HTERT RPE-1 (cell line): ENCODE results near the gene DCLK1.

ENCODE experiments used
- in situ Hi-C: fragments of 300-500 bp; cut with MboI; formaldehyde crosslinking; loops from 4 replicates; pipeline ENCODE4 v1.14.3; 2020; ENCODE audit warnings: low sequenced_read_pairs

The DCLK1 gene

GRCh38 chr13:35767256-35767976 lies 363.8 kb downstream of the DCLK1 start:
- in situ Hi-C loops, result no loop called here

GRCh38 chr13:35766663-35767062 lies 364.5 kb downstream of the DCLK1 start:
- in situ Hi-C loops, result no loop called here

- in situ Hi-C loops, result no loop called here
These were observed 365.2 kb downstream of the DCLK1 start for GRCh38 chr13:35765941-35766340.

- in situ Hi-C loops, result no loop called here
These were observed 365.8 kb downstream of the DCLK1 start for GRCh38 chr13:35765366-35765765.

DNA sequence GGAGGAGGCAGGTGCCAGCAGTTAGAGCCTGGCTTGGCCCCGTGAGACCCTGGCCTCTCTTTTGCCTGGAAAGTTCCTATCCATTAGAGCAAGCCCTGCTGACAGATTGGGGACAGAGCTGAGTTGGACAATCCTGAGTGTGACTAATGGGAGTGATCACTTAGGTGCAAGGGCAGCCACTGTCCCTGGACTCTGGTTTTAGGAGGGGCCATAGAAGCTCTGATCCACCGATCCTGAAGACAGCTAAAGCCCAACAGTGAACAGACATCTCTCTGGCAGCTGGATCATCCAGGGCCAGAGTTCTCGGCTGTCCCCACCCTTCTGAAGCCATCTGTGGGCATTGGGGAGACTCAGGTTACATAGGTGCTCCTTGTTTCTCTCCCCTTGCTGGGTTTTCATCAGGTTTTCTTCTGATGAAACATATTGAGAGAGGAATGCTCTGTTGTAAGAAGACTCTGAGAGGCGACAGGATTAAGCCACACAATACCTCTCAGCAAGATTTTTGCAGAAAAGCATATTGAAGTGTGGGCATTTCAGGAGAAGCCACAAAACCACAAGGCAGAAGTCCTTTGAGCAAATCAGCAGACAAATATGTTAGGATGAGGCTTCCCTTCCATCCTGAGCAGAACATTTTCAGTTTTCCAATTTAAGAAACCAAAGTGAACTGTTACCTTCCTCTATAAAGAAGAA lies 366.7 kb downstream of the DCLK1 start:
- in situ Hi-C loops, result no loop called here

GRCh38 chr13:35763782-35764123 lies 367.4 kb downstream of the DCLK1 start:
- in situ Hi-C loops, result no loop called here

DNA sequence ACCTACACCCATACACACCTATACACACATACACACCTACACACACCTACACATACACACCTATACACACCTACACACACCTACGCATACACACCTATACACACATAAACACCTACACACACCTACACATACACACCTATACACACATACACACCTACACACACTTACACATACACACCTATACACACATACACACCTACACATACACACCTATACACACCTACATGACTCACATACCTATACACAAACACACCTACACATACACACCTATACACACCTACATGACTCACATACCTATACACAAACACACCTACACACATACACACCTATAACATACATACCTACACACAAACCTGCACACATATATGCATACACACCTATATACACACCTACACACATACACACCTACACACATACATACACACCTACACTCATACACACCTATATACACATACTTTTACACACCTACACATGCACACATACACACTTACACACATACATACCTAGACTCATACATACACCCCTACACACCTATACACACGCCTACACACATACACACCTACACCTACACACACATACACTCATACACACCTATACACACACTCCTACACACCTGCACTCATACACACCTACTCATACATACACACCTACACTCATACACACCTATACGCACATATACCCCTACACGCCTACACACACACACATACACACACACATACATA lies 368.0 kb downstream of the DCLK1 start:
- in situ Hi-C loops, result no loop called here

DNA sequence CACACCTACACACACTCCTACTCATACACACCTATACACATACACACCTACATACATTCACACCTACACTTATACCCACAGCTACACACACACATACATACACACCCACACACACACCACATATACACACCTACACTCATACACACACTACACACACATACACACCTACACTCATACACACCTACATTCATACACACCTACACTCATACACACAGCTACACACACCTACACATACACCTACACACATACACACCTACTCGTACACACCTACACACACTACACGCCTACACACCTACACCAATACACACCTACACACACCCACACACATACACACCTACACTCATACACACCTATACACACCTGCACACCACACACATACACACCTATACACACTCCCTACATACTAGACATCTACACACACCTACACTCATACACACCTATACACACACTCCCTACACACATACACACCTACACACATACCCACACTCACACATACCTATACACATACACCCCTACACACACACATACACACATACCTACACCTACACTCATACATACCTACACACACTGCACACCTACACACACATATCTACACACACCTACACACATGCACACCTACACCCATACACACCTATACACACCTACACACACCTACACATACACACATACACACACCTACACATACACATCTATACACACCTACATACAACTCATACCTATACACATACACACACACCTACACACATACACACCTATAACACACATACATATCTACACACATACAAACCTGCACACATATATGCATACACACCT lies 369.5 kb downstream of the DCLK1 start:
- in situ Hi-C loops, result no loop called here

DNA sequence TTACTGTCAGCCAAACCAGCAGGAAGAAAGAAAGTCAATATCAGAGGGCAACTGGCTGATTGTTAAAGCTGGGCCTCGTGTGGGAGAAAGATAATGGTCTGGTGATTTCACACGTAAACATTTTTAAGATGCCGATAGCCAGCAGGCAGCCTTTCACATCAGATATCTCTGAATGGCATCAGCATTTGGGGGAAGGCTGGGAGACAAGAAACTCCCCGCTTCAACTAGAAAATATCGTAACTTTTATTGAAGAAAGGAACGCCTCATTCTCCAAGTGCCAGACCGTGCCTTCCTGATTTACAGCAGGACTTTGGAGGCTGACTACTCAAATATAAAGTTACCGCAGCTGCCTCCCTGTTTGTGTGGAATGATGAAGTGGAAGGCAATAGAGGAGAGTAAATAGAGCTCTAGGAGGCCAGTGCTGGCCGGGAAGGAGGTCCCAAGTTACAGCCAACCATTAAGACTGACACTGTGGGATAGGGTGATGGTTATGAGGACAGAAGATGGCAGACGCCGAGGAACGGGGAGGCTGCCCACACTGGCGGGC lies 370.4 kb downstream of the DCLK1 start:
- in situ Hi-C loops, result no loop called here

DNA sequence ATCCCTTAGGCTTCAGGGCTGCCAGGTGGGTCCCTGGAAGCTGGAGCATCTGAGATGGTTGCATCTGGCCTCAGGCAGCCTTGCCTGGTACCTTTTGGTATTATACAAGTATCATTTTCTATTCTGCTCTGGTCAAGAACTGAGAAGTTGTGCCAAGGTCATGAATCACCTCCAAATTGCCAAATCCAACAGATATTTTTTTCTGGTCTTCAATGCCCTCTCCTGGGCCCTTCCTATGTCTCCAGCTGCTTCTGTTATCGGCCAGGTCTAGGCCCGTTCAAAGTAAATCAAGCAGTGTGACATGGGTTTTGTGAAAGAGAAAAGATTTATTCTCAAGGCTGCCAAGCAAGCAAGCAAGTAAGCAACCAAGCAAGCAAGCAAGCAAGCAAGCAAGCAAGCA lies 383.6 kb downstream of the DCLK1 start:
- in situ Hi-C loops, result no loop called here

DNA sequence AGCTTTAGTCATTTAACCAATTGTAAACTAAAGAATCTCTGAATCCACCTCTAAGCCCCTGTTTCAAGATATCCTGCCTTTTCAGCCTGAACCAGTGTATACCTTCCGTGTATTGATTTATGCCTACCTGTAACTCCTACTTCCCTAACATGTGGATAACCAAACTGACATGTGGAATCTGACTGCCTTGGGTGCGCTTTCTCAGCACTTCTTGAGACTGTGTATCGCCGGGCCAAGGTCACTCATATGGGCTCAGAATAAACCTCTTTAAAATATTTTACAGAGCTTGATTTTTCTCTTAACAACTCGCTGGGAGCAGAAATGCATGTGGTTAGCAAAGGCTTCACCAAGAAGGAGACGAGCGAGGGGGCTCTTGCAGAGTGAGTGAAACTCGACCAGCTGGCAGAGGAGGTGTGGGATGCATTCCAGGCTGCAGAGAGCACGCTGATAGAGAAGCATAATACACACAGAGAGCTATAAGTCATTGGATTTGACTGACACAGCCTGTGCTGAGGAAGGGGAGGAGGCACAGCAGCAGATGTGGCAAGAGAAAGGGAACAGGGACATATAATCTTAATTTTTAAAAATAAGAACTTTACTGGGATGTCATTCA lies 386.5 kb downstream of the DCLK1 start:
- in situ Hi-C loops, result no loop called here

DNA sequence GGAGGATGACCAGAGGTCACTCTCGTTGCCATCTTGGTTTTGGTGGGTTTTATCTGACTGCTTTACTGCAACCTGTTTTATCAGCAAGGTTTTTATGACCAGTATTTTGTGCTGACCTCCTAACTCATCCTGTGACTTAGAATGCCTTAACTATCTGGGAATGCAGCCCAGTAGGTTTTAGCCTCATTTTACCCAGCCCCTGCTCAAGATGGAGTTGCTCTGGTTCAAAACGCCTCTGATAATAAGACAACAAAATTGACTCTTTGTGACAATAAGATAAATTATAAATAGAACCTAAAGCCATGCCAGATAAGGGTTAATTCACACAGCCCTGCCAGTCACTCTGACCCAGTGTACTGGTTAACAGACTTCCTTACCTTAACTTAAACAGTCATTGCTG lies 387.0 kb downstream of the DCLK1 start:
- in situ Hi-C loops, result no loop called here

GRCh38 chr13:35743165-35743564 lies 388.0 kb downstream of the DCLK1 start:
- in situ Hi-C loops, result no loop called here

GRCh38 chr13:35741657-35742056 lies 389.5 kb downstream of the DCLK1 start:
- in situ Hi-C loops, result no loop called here

DNA sequence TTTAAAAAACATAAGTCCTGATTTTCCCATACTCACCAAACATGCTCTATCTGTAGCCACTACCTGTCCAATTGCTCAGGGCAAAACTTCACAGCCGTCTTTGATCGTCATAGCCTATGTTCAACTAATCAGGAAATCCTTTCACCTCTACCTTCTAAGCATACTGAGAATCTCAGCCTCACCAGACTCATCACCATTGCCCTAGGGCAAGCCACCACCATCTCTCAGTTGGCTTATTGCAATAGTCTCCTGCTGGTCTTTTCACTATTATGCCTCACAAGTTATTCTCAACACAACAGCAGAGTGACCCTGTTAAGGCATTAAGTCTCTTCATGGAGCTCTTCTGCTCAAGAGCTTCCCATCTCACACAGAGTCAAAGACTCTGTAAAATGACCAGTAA lies 394.3 kb downstream of the DCLK1 start:
- in situ Hi-C loops, result no loop called here

DNA sequence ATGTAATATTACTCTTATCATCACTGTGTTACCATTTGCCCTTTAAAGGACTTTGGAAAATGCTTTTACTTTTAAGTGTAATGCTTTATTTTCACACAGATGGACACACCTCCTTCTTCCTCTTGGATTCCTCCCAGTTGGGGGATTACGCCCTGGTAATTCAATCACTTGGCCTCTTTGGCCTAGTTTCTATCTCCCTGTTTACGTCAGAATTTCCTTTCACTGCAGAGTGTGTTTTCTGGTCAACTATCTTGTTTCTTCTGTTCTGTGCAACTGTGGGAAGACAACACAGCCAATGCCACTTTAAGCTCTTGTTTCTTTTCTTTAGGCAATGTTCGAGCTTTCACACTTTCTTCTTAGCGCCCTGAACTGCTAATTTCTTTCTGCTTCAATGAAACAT lies 397.4 kb downstream of the DCLK1 start:
- in situ Hi-C loops, result no loop called here

- in situ Hi-C loops, result no loop called here
These were observed 398.6 kb downstream of the DCLK1 start for GRCh38 chr13:35732565-35732964.

GRCh38 chr13:35731471-35731870 lies 399.7 kb downstream of the DCLK1 start:
- in situ Hi-C loops, result no loop called here

DNA sequence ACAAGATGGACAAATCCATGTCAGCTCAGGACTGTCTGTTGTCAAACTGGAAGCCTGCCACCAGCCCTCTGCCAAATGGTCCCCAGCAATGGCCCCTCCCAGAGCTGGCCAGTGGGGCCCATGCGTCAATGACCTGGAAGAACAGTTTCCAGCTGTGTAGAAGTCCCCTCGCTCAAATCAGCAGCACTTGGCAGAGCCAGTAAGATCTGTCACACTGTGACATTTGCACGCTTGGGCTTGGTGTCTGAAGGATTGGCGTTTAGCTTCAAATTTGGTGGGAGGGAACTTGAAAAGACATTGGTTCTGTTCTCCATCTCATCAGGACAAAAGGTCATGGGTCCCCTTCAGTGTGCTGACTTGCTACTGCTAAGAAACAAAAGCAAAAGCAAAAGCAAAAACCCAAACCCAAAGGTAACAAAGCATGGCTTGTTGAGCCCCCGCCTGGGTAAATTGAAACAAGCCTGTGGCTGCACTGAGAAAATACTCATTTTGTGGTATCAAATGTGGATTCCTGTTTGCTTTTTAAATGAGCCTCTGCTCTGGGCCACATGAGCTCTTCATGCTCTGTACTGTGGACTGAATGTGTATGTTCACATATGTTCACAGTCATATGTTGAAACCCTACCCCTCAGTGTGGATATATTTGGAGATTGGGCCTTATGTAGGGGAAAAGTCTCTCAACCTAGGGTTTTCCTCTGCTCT lies 401.1 kb downstream of the DCLK1 start:
- in situ Hi-C loops, result no loop called here

DNA sequence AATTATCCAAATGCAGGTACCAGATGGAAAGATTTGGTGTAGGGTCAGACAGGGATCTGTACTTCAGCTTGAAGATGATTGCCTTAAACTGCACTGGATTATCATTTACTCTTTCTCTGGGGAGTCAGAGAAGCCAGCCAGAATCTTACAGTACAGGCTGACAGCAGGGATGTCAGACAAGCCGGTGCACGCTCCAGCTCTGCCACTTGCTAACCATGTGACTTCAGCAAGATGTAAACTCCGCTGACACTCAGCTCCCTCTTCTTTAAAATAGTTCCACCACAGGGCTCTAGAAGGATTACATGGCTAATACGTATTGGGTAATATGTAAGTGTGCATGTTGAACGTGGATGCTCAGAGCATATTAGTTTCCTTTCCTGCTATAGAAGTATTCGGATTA lies 403.3 kb downstream of the DCLK1 start:
- in situ Hi-C loops, result no loop called here
